ENCODE results near the gene MBTPS2.

The MBTPS2 gene

GRCh38 chrX:21934414-21934813 lies 95.0 kb downstream of the MBTPS2 start:
- DNase-seq (ENCODE audit: low read depth in 2 of 2): no peak

Measured in stimulated activated CD8-positive, alpha-beta memory T cell treated with anti-CD3 and anti-CD28 coated beads, Interleukin-2, amount 100 ng/mL, for 1 hour (primary cell).